Stomach (tissue), 9 donors: Measurements from ENCODE around the gene MTA2. TPM values are rescaled to one million over a fixed set of nuclear protein-coding genes. Genes with fewer than 3 reads are reported as not detected.
"Not testable (repeated sequence)": the region's sequence is repeated elsewhere in the genome, so short reads cannot be mapped to it uniquely, and the experiment has no call there.

Source experiments
- DNase-seq, 2 donors: peaks; one replicate each; pipeline versions ENCODE4 v3.0.0 to v3.0.0-alpha.2; 2013 to 2019
- H3K27ac ChIP-seq, 5 donors: fragments of 200-600 bp in 4 of 5; sonication (generic) in 4 of 5; one replicate each; pipeline ENCODE4 v1.5.1; 2013 to 2019; ENCODE audit warnings: mild to moderate bottlenecking in 1 of 5, moderate library complexity in 1 of 5
- H3K27me3 ChIP-seq, 3 donors: fragments of 200-600 bp; sonication (generic); one replicate each; pipeline ENCODE4 v1.5.1; 2017 to 2019; ENCODE audit warnings: mixed run types in 1 of 3
- H3K36me3 ChIP-seq, 4 donors: fragments of 200-600 bp; sonication (generic); 1 replicate in 3 of 4; 2 replicates in 1 of 4; pipeline ENCODE4 v1.5.1; 2016 to 2019
- H3K4me1 ChIP-seq, 4 donors: fragments of 200-600 bp; sonication (generic); one replicate each; pipeline ENCODE4 v1.5.1; 2016 to 2019
- H3K4me3 ChIP-seq, 4 donors: fragments of 200-600 bp; sonication (generic) in 3 of 4; one replicate each; pipeline ENCODE4 v1.5.1; 2016 to 2019; ENCODE audit warnings: mild to moderate bottlenecking in 1 of 4
- H3K9me3 ChIP-seq, 4 donors: fragments of 200-600 bp; sonication (generic); one replicate each; pipeline ENCODE4 v1.5.1; 2016 to 2019
- EP300 ChIP-seq: sonication (generic); formaldehyde crosslinking; IDR thresholded peaks from one replicate; pipeline ENCODE4 v1.6.1; 2017; ENCODE audit warnings: antibody characterized with exemption
- POLR2A ChIP-seq, 4 donors: fragments of 450-650 bp; IDR thresholded peaks; one replicate each; pipeline ENCODE4 v1.6.1; 2016; ENCODE audit warnings: antibody characterized with exemption in 4 of 4, control low read depth in 2 of 4, mild to moderate bottlenecking in 1 of 4, moderate library complexity in 1 of 4
- POLR2AphosphoS5 ChIP-seq, 3 donors: sonication (generic); formaldehyde crosslinking; IDR thresholded peaks; one replicate each; pipeline ENCODE4 v1.6.1; 2016; ENCODE audit warnings: antibody characterized with exemption in 3 of 3
- WGBS, 5 donors: extraction: QIAGEN DNeasy Blood & Tissue Kit in 3 of 5; methylation state at CpG; one replicate each; pipeline versions ENCODE4 v1.1.5 to v1.1.7; 2013 to 2018; 5-methylcytosine and 5-hydroxymethylcytosine counted together
- intact Hi-C: fragments of 100-400 bp; cut with DNase I; formaldehyde crosslinking; loops from one replicate; pipeline ENCODE4 v1.15.1; 2023; ENCODE audit warnings: low total_unique reads
- polyA plus RNA-seq, 3 donors: library from polyadenylated mRNA; stranded (reverse); fragments of 200-250 nt; gene quantifications; one replicate each; pipeline ENCODE4 v1.2.3, GENCODE V29; 2013
- total RNA-seq, 5 donors: library from RNA; depleted of rRNA; stranded (reverse); fragments of >200 nt; gene quantifications; one replicate each; pipeline versions ENCODE4 v1.1.0 to v1.2.3, GENCODE V29; 2014 to 2016
- TF ChIP-seq, protein P1 (sequence below), 7 experiments: fragments of 450-650 bp in 4 of 7; fragments of 200-600 bp in 3 of 7; sonication (generic) in 3 of 7; IDR thresholded peaks; one replicate each; pipeline ENCODE4 v1.5.1; 2016 to 2019; ENCODE audit warnings: antibody characterized with exemption in 7 of 7, control low read depth in 2 of 7, mild to moderate bottlenecking in 1 of 7
- donor health status: healthy with polysubstance abuse.
- donor health status: Bipolar disorder and iron deficiency.
- donor health status: healthy.

Gene MTA2
- total and polyA plus RNA-seq, 8 donors, result 32.8 to 110 (median 56.5) TPM

DNA sequence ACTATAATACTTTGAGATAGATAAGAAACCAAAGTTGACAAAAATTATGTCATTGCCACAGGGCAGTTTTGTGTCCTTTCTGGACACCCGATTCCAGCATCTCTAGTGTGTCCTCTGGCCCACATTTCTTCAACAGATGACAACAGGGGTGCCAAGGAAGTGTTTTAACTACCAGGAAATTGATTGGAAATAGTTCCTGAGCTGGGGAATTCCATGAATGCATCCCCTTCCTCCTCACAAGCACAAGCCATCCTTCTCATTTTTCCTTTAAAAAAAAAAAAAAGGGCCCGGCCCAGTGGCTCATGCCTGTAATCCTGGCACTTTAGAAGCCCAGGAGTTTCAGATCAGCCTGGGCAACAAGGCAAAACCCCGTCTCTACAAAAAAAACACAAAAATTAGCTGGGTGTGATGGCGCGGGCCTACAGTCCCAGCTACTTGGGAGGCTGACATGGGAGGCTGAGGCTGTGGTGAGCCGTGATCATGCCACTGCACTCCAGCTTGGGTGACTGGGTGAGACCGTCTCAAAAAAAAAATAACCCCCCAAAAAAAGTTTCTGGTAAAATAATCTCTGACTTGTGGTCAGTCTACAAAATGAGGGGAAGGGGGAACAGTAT lies 20.9 kb upstream of the MTA2 start:
- H3K4me3 ChIP-seq, result peak overlapping the region; percentile 68 to 82 (median 76)
- H3K36me3 ChIP-seq, result peaks cover 27 to 43% (median 31%) of the 10 kb centered on the region in 4 donors
- no peaks in the 10 kb centered on the region for H3K27me3 ChIP-seq
- DNase-seq, result no peak
- peak overlapping the region; percentile 71 to 94 (median 93) for H3K27ac ChIP-seq
- 85 to 91% (median 88%) methylated on average over 7 of the region's 7 CpGs for WGBS, 5 donors
- H3K9me3 ChIP-seq, result no peaks in the 10 kb centered on the region
- TF ChIP-seq POLR2AphosphoS5 (IDR thresholded peaks at IDR 0.05), result no peak
- no peak for TF ChIP-seq EP300
- no peak for TF ChIP-seq POLR2A (IDR thresholded peaks at IDR 0.05)
- TF ChIP-seq, protein P1, sequence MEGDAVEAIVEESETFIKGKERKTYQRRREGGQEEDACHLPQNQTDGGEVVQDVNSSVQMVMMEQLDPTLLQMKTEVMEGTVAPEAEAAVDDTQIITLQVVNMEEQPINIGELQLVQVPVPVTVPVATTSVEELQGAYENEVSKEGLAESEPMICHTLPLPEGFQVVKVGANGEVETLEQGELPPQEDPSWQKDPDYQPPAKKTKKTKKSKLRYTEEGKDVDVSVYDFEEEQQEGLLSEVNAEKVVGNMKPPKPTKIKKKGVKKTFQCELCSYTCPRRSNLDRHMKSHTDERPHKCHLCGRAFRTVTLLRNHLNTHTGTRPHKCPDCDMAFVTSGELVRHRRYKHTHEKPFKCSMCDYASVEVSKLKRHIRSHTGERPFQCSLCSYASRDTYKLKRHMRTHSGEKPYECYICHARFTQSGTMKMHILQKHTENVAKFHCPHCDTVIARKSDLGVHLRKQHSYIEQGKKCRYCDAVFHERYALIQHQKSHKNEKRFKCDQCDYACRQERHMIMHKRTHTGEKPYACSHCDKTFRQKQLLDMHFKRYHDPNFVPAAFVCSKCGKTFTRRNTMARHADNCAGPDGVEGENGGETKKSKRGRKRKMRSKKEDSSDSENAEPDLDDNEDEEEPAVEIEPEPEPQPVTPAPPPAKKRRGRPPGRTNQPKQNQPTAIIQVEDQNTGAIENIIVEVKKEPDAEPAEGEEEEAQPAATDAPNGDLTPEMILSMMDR (IDR thresholded peaks at IDR 0.05), result no peak
- intact Hi-C loops, result no loop called here
- H3K4me1 ChIP-seq, result peaks cover 17 to 23% (median 20%) of the 10 kb centered on the region in 4 donors

DNA sequence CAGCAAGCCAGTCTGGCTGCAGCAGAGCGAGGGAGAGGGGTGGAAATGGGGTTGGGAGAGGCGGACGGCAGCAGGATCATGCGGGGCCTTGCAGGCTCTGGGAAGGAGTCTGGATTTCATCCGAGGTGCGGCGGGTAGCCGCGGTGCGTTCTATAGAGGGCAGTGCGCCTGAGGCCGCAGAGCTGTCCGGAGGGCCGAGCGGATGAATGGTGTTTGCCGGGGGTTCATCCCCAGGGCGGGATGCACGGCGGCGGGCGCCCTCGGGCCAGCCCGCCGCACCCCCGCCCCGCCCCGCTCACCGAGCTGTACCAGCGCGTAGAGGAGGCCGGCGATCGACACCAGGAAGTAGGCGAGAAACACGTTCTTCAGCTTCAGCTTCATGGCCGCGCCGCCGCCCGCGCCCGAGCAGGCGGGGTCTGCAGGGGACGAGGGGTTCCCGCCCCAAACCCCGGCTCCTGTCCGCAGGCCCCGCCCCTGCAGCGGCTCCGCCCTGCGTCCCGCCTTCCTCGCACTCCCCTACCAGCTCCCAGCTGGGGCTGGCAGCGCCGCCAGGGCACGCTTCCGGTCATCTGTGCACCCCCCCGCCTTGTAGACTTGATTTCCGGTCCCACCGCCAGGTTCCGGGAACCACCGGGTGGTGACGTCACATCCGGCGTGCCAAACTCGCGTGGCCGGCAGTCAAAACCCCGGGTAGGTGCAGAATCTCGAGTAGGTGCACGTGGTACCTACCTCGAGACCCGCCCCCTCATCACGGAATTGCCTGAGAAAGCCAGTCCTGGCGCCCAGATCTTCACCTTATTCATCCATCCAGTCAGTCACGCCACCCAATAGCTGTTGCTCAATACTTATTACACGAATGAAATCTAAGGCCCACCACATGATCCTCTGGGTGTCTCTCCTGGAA lies 20.2 kb upstream of the MTA2 start, which contains the start of gene B3GAT3:
Gene B3GAT3, minus strand, starts transcription at position 420 of the 904 bp plus-strand sequence. Its CDS starts 39 bp downstream, at position 381.
- H3K9me3 ChIP-seq, result no peaks in the 10 kb centered on the region
- intact Hi-C loops, result no loop called here

DNA sequence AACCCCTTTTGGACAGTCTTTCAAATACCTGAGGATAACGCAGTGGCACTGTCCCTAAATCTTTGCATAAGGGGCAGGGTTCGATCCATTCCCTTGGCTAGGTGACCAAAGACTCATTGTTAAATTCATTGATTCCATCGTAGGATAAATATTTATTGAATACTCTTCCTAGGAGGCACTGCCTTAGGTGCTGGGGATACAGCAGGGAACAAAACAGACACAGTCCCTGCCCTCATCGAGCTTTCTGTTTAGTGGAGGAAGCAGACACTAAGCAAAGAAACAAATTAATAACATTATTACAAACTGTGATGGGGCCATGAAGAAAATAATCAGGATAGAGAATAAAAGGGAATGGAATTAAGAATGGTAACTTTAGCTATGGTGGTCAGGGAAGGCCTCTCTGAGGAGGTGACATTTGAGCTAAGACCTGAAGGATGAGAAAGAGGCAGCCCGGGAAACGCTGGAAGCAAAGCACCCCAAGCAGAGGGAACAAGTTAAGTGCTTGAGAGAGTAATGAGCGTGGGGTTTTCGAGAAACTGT lies 19.4 kb upstream of the MTA2 start:
- no peak for TF ChIP-seq POLR2AphosphoS5 (IDR thresholded peaks at IDR 0.05)
- no peak for TF ChIP-seq EP300
- no peak for TF ChIP-seq POLR2A (IDR thresholded peaks at IDR 0.05)
- TF ChIP-seq, protein P1 (IDR thresholded peaks at IDR 0.05), result no peak
- no peaks in the 10 kb centered on the region for H3K27me3 ChIP-seq
- peaks cover 17 to 23% (median 20%) of the 10 kb centered on the region in 4 donors for H3K4me1 ChIP-seq
- peak overlapping the region; percentile 68 to 82 (median 76) for H3K4me3 ChIP-seq
- intact Hi-C loops, result no loop called here
- 20 to 23% (median 22%) methylated on average over 8 of the region's 8 CpGs for WGBS, 5 donors
- peaks cover 12 to 43% (median 31%) of the 10 kb centered on the region in 4 donors for H3K36me3 ChIP-seq
- DNase-seq, result no peak
- peak overlapping the region; percentile 71 to 94 (median 93) for H3K27ac ChIP-seq
- no peaks in the 10 kb centered on the region for H3K9me3 ChIP-seq

More for the DNA sequence above, 20.2 kb upstream of the MTA2 start, which contains the start of gene B3GAT3:
- Histone ChIP-seq H3K27ac (peak within 1 kb of the TSS; percentile 71 to 94 (median 93)), H3K27me3 (no peaks in the 10 kb centered on the region), H3K4me1 (peaks cover 17 to 23% (median 20%) of the 10 kb centered on the region in 4 donors), H3K4me3 (peak within 1 kb of the TSS; percentile 68 to 82 (median 76)), H3K36me3 (peaks cover 20 to 43% (median 31%) of the 10 kb centered on the region in 4 donors)
- TF ChIP-seq POLR2A (IDR thresholded peaks at IDR 0.05) (no peak), POLR2AphosphoS5 (IDR thresholded peaks at IDR 0.05) (peak; percentile 86 to 98 (median 94)), EP300 (peak; percentile 79)
- TF ChIP-seq, protein P1 (IDR thresholded peaks at IDR 0.05), result peak in 1 of 7 experiments; percentile 46
- 1 to 2% (median 1%) methylated on average over 32 to 77 of the region's 77 CpGs for WGBS, 5 donors
- peak; percentile 99 for DNase-seq

DNA sequence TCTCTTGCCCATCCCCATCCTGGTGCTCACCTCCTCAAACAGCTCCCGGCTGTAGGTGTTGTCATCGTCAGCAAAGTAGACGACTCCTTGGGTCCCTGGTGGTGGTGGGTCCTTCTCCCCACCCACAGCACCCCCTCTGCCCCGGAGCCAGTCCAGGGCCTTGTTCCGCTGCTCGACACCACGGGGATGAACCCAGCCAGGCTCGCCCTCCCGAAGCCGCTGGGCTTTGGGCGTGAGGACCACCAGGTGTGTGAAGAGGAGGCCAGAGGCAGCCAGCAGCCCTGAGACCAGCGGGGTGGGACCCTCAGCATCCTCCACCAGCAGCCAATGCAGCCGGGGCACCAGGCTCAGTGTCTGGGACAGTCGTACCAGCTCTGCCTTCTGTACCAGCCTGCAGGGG lies 15.3 kb upstream of the MTA2 start:
- H3K9me3 ChIP-seq, DNase-seq, H3K27me3 ChIP-seq, intact Hi-C loops, H3K4me3 ChIP-seq, H3K27ac ChIP-seq: not testable (repeated sequence)
- 89 to 97% (median 94%) methylated on average over 10 to 14 of the region's 14 CpGs for WGBS, 5 donors
- peaks cover 0 to 43% (median 30%) of the 10 kb centered on the region in 4 donors for H3K36me3 ChIP-seq
- H3K4me1 ChIP-seq, result peaks cover 20 to 36% (median 28%) of the 10 kb centered on the region in 4 donors
